ENCODE data around the gene PPP2R2C.

Gene PPP2R2C

GRCh38 chr4:6448476-6449170 lies 23.8 kb downstream of the PPP2R2C start:
- DNase-seq (ENCODE audit: low spot score), result no peak

DNA sequence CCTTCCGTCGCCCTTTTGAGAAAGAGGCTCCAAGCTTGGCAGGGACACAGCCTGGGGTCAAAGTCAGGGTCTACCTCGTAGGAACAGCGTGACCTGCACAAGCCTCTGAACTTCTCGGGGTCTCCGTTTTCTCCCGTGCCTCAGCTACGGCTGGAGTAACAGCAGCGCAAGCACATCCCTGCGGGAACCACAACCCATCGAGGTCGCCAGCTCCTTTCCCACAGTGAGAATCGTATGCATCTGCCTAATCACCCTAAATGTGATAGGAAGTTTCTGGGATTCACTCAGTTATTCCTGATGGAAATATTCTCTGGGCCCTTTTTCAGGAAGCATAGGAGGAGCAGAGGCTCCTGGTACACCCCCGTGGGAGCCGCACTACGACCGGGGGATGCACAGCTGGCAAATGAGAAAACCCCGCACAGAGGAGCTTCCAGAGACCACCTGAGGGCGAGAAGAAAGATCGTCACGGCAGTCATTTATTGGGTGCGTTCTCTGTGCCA lies 24.7 kb downstream of the PPP2R2C start:
- DNase-seq (ENCODE audit: low spot score), result no peak

DNA sequence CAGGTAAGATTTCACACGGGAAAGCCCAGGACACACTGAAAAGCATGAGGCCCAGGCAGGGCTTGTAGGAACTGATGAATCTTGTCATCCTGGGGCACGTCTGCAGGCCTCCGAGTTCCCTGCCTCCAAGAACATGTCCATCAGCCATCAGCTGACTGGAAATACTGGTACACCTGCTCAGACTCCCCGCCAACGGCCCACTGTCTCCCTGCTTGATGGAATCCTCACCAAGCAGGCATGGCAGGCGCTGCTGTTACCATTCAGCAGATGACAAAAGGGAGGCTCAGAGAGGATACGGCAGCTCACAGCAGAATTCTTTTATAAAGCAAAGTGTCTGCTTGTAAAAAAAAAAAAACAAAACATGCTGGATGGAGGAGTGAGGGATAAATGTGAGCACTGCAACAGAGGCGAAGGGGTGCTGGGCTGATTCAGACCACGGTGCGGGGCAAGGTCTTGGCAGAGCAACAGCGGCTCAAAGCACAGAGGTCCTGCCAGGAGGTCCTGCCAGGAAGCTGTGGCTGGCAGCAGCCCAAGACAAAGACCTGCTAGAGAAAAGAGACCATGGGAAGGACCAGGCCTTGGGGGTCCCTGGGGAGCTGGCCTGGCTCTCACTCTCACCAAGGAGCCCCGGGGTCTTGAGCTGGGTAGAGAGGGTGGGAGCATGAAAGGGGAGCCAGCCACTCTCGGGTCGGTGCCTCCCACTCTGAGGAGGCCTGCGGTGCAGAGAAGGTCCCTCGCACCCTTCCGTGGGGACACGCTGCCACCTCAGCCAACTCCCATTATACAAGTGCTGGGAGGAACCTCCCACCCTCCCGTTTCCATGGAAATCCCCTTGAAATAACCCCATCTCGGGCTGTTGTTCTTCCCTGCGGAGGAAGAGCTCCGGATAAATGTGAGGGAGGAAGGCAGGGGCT lies 25.6 kb downstream of the PPP2R2C start:
- no peak for DNase-seq (ENCODE audit: low spot score)

DNA sequence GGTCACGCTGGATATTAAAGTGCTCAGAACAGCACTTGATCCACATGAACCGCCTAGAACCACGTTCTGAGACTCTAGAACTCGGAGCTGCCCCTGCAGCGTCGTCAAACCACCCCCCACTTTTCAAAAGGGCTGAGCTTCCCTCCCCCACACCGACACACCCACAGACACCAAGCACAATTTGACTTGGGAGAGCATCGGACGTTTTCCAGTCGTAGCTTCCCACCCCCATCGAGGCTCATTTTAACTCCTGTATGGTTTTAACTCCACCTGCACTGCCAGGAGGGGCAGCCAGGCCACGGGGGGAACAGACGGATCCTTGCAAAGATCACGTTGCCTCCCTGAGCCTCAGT lies 26.3 kb downstream of the PPP2R2C start:
- no peak for DNase-seq (ENCODE audit: low spot score)

- DNase-seq (ENCODE audit: low spot score), result no peak
Observed at GRCh38 chr4:6445403-6446129, 26.8 kb downstream of the PPP2R2C start.

- no peak for DNase-seq (ENCODE audit: low spot score)
Observed at GRCh38 chr4:6444582-6444981, 27.8 kb downstream of the PPP2R2C start.

DNA sequence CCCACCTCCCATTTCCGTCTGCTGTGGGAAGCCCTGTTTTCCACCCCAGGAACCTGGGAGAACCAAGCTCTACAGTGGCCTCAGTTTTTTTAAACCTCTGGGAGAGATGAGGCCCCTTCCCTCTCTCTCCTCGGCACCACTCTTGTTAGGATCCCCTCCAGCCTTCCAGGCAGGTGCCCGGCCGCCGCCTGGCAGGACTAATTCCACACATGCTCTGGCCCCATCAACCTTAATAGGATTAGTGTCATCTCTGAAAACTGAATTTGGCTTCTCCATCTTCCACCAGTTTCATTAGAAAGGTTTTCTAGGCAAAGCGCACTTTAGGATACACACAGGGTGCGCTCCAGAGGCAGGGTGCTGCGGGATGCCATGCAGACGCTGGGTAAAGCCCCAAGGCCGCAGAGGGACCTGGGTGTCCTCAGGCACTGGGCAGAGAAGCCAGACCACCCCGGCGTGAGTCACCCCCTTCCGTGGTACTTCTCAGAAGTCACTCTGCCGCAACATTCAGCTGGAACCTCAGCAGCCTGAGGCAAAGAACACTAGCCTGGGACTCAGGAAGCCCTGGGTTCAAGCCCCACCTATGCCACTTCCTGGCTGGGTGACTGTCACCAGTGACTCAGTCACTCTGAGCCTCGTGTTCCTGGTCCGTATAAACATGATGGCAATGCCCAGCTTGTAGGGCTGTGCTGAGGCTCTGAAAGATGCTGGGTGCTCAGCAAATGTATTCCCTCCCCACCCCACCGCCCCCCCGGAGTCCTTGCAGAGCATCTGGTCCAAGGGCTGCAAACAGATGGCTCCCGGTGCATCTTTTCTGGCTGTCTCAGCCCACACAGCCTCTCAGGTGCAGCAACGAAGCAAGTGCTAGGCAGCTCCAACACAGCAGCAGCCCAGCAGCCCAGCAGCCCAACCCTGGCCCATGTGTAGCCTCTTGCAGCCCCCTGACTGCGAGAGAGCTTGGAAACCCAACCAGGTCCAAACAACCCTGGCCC lies 29.1 kb downstream of the PPP2R2C start:
- DNase-seq (ENCODE audit: low spot score), result no peak

- no peak for DNase-seq (ENCODE audit: low spot score)
Observed at GRCh38 chr4:6442555-6442954, 29.9 kb downstream of the PPP2R2C start.

DNA sequence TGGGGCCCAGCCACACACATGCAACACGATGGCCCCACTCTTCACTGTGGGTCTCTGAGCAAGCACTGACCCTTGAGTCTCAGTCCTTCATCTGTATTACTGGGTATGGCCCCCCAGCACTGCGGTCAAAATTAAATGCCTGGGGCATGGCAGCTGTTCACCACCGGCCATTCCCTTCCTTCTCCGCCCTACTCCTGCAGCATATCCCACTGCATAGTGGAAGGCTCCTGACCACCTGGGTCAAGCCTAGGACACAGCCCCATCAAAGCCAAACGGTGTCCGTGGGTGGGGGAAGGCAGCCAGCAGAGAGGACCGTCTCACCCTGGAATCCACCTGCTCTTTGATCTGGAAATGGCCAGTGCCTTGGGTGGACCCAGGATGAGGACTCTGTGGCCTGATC lies 30.7 kb downstream of the PPP2R2C start:
- no peak for DNase-seq (ENCODE audit: low spot score)

DNA sequence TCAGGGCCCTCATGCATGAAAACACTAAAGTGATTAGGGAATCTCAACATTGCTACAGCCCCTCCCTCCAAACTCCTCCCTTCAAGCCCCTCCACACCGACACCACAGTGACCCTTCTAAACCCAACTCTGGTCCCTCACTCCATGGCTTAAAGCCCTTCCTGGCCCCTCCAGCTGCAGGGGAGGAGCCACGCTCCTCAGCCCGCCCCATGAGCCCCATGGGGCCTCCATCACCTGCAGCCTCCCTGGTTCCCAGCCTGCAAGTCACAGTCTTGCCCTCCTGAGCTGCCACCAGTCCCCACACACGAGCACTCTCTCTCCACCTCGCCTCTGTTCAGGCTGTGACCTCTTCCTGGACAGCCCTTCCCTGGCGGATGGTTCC lies 31.2 kb downstream of the PPP2R2C start:
- DNase-seq (ENCODE audit: low spot score), result no peak

GRCh38 chr4:6440506-6441201 lies 31.8 kb downstream of the PPP2R2C start:
- no peak for DNase-seq (ENCODE audit: low spot score)

DNA sequence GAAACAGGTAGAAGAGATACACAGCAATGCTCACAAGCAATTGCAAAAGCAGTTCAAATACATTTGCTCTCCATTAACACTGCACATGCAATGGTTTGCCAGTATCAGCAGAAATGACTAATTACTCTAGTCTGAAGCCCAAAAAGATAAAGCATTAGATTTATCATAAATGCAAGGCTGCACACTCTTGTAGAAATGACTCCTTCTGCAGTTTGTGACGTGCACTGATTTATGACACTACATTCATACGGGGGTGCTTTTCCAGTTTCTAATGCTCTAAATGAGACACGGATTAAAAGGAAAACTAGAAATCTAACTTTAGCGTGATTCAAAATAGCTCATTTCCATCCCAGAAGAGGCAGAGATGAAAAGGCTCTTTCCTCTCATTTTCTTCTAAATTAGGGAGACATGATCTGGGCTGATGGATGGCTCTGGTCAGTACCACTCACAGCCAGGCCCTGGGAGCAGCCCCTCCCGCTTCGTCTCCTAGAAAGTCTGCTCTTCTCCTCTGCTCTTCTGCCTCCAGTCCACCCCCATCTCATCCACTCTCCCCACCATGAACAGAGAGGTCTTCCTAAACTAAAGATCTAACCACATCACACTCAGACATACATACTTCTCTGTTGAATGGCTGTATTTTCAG lies 33.2 kb downstream of the PPP2R2C start:
- DNase-seq (ENCODE audit: low spot score), result no peak

- no peak for DNase-seq (ENCODE audit: low spot score)
Observed at GRCh38 chr4:6437826-6438238, 34.6 kb downstream of the PPP2R2C start.

- no peak for DNase-seq (ENCODE audit: low spot score)
Observed at GRCh38 chr4:6435010-6435409, 37.4 kb downstream of the PPP2R2C start.

GRCh38 chr4:6430927-6431326 lies 41.5 kb downstream of the PPP2R2C start:
- no peak for DNase-seq (ENCODE audit: low spot score)

DNA sequence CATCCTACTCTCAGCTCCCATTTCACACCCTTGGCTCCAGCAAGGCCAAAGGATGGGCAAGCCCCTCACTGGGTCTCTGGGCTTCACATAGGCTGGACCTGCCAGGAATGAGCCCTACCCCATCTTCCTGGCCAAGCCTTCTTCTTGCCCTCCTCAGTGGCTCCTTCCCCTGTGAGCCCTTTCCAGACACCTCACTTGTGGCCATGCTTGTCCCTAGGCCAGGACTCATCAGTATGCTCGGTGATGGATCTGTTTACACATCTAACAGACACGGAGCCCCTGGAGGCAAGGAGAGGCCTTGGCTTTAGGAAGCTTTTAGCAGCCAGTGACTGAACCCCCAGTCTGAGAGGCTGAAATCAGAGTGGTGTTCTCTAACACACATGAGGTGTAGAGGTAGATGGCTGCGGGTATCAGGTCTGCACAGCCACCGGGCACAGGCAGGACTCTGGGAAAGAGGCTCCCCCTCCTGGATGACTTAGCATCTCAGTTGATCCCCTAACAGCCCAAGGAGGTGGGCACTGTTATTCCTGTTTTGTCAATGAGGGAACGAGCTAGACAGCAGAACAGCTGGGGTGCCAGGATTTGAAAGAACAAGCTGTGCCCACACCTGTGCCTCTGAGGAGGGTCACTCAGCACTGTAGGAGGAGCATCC lies 44.8 kb downstream of the PPP2R2C start:
- DNase-seq (ENCODE audit: low spot score), result no peak

- no peak for DNase-seq (ENCODE audit: low spot score)
Observed at GRCh38 chr4:6426571-6427438, 45.6 kb downstream of the PPP2R2C start.

- no peak for DNase-seq (ENCODE audit: low spot score)
Observed at GRCh38 chr4:6425911-6426310, 46.5 kb downstream of the PPP2R2C start.

DNA sequence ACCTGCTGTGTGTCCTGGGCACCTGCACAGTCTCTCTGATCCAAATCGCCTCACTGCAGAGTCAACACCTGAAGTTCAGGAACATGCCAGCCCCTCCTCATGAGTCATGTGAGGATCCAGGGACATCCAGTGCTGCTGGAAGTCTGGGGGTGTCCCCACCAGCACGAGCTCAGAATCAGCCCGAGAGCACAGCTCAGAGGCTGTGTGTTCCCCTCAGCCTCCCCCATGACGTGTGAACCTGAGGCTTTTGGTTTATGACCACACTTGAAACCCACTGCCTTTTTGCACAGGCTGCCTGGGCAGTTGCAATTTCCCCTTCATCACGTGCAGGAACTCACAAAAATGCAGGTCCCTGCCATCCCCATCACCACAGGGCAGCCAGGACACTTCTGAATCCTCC lies 47.1 kb downstream of the PPP2R2C start:
- no peak for DNase-seq (ENCODE audit: low spot score)
